HepG2 (cell line): ENCODE data around the gene RTKN2. TPM values are rescaled to one million over a fixed set of nuclear protein-coding genes. Genes with fewer than 3 reads are reported as not detected.

ENCODE experiments used
- ATAC-seq: fragments of 200-7000 bp; cut with Tn5 transposase; 3 replicates; pipeline ENCODE4 v1.9.1; 2020; ENCODE audit warnings: mild to moderate bottlenecking, moderate library complexity
- BruUV-seq: library from RNA; stranded (reverse); fragments of 400-500 nt; replicated peaks from 2 replicates; lab custom pipeline; 2021; lab: Mats Ljungman, UMichigan
- CTCF ChIA-PET: fragments of 300-600 bp; formaldehyde crosslinking; extraction: SDS; loops from one replicate; lab custom pipeline; 2021; ENCODE audit warnings: low total read pairs, inconsistent platforms, low intra/inter-chr PET ratio; lab: Yijun Ruan, JAX
- POLR2A ChIA-PET: fragments of 350-600 bp; sonication (Branson Sonifier 250); formaldehyde crosslinking; loops from one replicate; lab custom pipeline; 2020; ENCODE audit warnings: antibody characterized with exemption, inconsistent platforms; lab: Yijun Ruan, JAX
- DNase-seq: peaks from one replicate; pipeline ENCODE4 v3.0.0-alpha.2; 2015; ENCODE audit warnings: low spot score
- FAIRE-seq: peaks from 3 replicates; lab custom pipeline; 2011; peaks lifted over from hg19 to GRCh38; lab: Jason Lieb, UNC
- H2AFZ ChIP-seq: one replicate; pipeline ENCODE4 v1.6.1; 2011; ENCODE audit warnings: low read length, inconsistent platforms
- H3K27ac ChIP-seq: fragments of 300-600 bp; 3 replicates; pipeline ENCODE4 v1.8.0; 2011; ENCODE audit warnings: mixed run types, mild to moderate bottlenecking, mixed read lengths, low read length, inconsistent platforms; ENCODE audit not compliant: insufficient read depth; ENCODE audit errors: extremely low read length
- H3K27me3 ChIP-seq, 2 experiments: fragments of 200-600 bp in 1 of 2; 2 replicates in 1 of 2; 3 replicates in 1 of 2; pipeline versions ENCODE4 v1.6.0 to v1.8.0; 2011; ENCODE audit warnings: low read length in 2 of 2, mild to moderate bottlenecking in 2 of 2, moderate library complexity in 2 of 2, inconsistent platforms in 1 of 2; ENCODE audit not compliant: insufficient read depth in 2 of 2, control insufficient read depth in 1 of 2
- H3K36me3 ChIP-seq, 2 experiments: fragments of 200-600 bp in 1 of 2; replicated peaks in 1 of 2; 2 replicates in 1 of 2; 3 replicates in 1 of 2; pipeline versions ENCODE4 v1.5.1 to v1.8.0; 2011; ENCODE audit warnings: low read length in 2 of 2, inconsistent platforms in 1 of 2; ENCODE audit not compliant: insufficient read depth in 2 of 2, control insufficient read depth in 1 of 2
- H3K4me1 ChIP-seq: 2 replicates; pipeline ENCODE4 v1.5.1; 2012; ENCODE audit warnings: low read length, inconsistent platforms; ENCODE audit not compliant: insufficient read depth
- H3K4me2 ChIP-seq: 2 replicates; pipeline ENCODE4 v1.6.0; 2011; ENCODE audit warnings: low read depth, low read length, inconsistent platforms
- H3K4me3 ChIP-seq, 3 experiments: fragments of 200-600 bp in 1 of 3; sonication (generic), shearing (Covaris generic) in 1 of 3; replicated peaks in 1 of 3; 2 replicates each; pipeline ENCODE4 v1.5.1; 2011 to 2016; ENCODE audit warnings: low read length in 3 of 3, inconsistent platforms in 2 of 3, low read depth in 2 of 3, mild to moderate bottlenecking in 2 of 3, control low read depth in 1 of 3, mixed read lengths in 1 of 3; ENCODE audit not compliant: insufficient read depth in 1 of 3
- H3K79me2 ChIP-seq: one replicate; pipeline ENCODE4 v1.6.1; 2011; ENCODE audit warnings: low read length, inconsistent platforms; ENCODE audit not compliant: insufficient read depth
- H3K9ac ChIP-seq: 2 replicates; pipeline ENCODE4 v1.6.0; 2011; ENCODE audit warnings: mild to moderate bottlenecking, low read depth, low read length, inconsistent platforms; ENCODE audit not compliant: insufficient read depth
- H3K9me3 ChIP-seq: 2 replicates; pipeline ENCODE4 v1.5.1; 2012; ENCODE audit warnings: mild to moderate bottlenecking, low read length
- H4K20me1 ChIP-seq: 2 replicates; pipeline ENCODE4 v1.6.0; 2011; ENCODE audit warnings: inconsistent platforms, mild to moderate bottlenecking, low read length, moderate library complexity; ENCODE audit not compliant: insufficient read depth
- GFI1 ChIP-seq: sonication (generic); formaldehyde crosslinking; IDR thresholded peaks from 2 replicates; pipeline ENCODE4 v1.5.0; 2020; ENCODE audit warnings: missing genetic modification reagents, mild to moderate bottlenecking, borderline replicate concordance
- HIVEP1 ChIP-seq: sonication (generic); formaldehyde crosslinking; IDR thresholded peaks from 2 replicates; pipeline ENCODE4 v1.4.0; 2020; ENCODE audit warnings: mild to moderate bottlenecking, missing genetic modification reagents
- RFX5 ChIP-seq: IDR thresholded peaks from 2 replicates; pipeline ENCODE4 v1.6.1; 2011; ENCODE audit warnings: low read depth, low read length, improper control_type of control experiment
- SAFB2 ChIP-seq: sonication (generic); formaldehyde crosslinking; IDR thresholded peaks from 2 replicates; pipeline ENCODE4 v1.5.1; 2020; ENCODE audit warnings: missing genetic modification reagents, low read depth, mild to moderate bottlenecking, borderline replicate concordance
- ZNF496 ChIP-seq: sonication (generic); formaldehyde crosslinking; IDR thresholded peaks from 2 replicates; pipeline ENCODE4 v1.8.1; 2023; ENCODE audit warnings: mild to moderate bottlenecking, moderate library complexity, missing genetic modification reagents; ENCODE audit not compliant: insufficient replicate concordance
- ZNF605 ChIP-seq: sonication (generic); formaldehyde crosslinking; IDR thresholded peaks from 2 replicates; pipeline ENCODE4 v1.8.0; 2022; ENCODE audit warnings: mild to moderate bottlenecking, missing genetic modification reagents
- ZNF703 ChIP-seq: sonication (generic); formaldehyde crosslinking; IDR thresholded peaks from 2 replicates; pipeline ENCODE4 v1.5.1; 2020; ENCODE audit warnings: missing genetic modification reagents, mild to moderate bottlenecking, moderate library complexity, borderline replicate concordance
- WGBS: methylation state at CpG from one replicate; pipeline ENCODE4 v1.1.6; 2017; ENCODE audit warnings: low lambda C conversion rate; 5-methylcytosine and 5-hydroxymethylcytosine counted together
- in situ Hi-C: cut with HindIII; loops from 2 replicates; pipeline ENCODE4 v1.10.0; 2017; ENCODE audit warnings: low pct_unique_long_range_greater_than_20kb; ENCODE audit not compliant: extremely low pct_ligation_motif_present
- intact Hi-C: fragments of 100-400 bp; cut with micrococcal nuclease; formaldehyde crosslinking; loops from one replicate; pipeline ENCODE4 v1.10.0; 2022; ENCODE audit not compliant: unreplicated experiment
- polyA plus RNA-seq, 8 experiments: library from polyadenylated mRNA; depleted of rRNA in 3 of 8; stranded (reverse) in 7 of 8; unstranded in 1 of 8; fragments of >200 nt; fragmentation: Illumina TruSeq in 4 of 8; extraction: Trizol in 4 of 8; gene quantifications; 2 replicates each; pipeline versions ENCODE4 v1.2.1 to v1.2.3, GENCODE V29; 2011 to 2016; ENCODE audit warnings: low read depth in 4 of 8, missing spikeins in 1 of 8, mixed read lengths in 1 of 8; ENCODE audit not compliant: insufficient read depth in 1 of 8
- total RNA-seq, 5 experiments: library from RNA; depleted of rRNA; stranded (reverse); fragments of >200 nt; fragmentation: Illumina TruSeq; extraction: Trizol; gene quantifications; 2 replicates each; pipeline ENCODE4 v1.2.3, GENCODE V29; 2016; ENCODE audit warnings: low read depth in 1 of 5
- TF ChIP-seq, protein P1 (sequence below): sonication (generic); formaldehyde crosslinking; IDR thresholded peaks from 2 replicates; pipeline ENCODE4 v1.4.0; 2020; ENCODE audit warnings: missing genetic modification reagents
- TF ChIP-seq, protein P2 (sequence below): sonication (generic); formaldehyde crosslinking; conservative IDR thresholded peaks from 2 replicates; pipeline ENCODE4 v1.8.0; 2022; ENCODE audit warnings: low read depth, missing genetic modification reagents

Gene RTKN2
- total and polyA plus RNA-seq, 2 of the 13 experiments (the other 11 are each of a cell fraction or from before 2014, with no cell fraction given), result 2.2 to 7.0 TPM

DNA sequence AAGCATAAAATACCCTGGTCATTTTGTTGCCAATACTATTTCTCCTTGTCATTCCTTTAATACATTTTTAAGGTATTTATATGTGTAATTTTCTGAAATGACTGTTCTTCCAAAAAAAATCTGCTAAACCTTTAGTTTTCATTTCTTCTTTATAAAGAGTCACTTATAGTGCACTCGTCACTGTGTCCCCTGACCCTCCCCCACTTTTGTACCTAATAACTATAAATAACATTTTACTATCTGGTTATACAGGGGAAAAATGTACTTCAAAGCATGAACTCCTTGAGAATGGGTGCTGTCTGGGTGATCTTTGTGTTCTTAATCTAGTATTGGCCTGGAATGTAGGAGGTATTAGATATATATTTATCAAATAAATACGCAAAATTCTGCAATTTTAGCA is 31.1 kb downstream of the RTKN2 start:
- 98% methylated on average over 2 of the region's 2 CpGs for WGBS
- Histone ChIP-seq H3K4me3 (no peak overlapping the region), H3K36me3 (0 out of 5 replicates have a peak, but pooled peaks cover 0 to 4% of the 10 kb centered on the region in 2 experiments), H3K4me2 (no peak overlapping the region), H3K79me2 (no peaks in the 10 kb centered on the region), H4K20me1 (no peaks in the 10 kb centered on the region), H3K27ac (no peak overlapping the region), H3K4me1 (no peaks in the 10 kb centered on the region), H3K27me3 (no peaks in the 10 kb centered on the region), H3K9me3 (no peaks in the 10 kb centered on the region), H2AFZ (no peak overlapping the region), H3K9ac (no peak overlapping the region)
- no peak for DNase-seq
- ChIA-PET CTCF (no interaction called here), POLR2A (no interaction called here)
- in situ Hi-C loops, result no loop called here
- no TSS peak for BruUV-seq
- intact Hi-C loops, result no loop called here
- no peak for ATAC-seq
- no peak for FAIRE-seq
- no peak for TF ChIP-seq GFI1 (CRISPR knock-in tag)
- no peak for TF ChIP-seq ZNF605 (CRISPR knock-in tag)
- TF ChIP-seq HIVEP1 (CRISPR knock-in tag), result no peak
- TF ChIP-seq ZNF703 (CRISPR knock-in tag), result no peak
- no peak for TF ChIP-seq SAFB2
- no peak for TF ChIP-seq ZNF496 (CRISPR knock-in tag)
- no peak for TF ChIP-seq RFX5
- TF ChIP-seq, protein P1, sequence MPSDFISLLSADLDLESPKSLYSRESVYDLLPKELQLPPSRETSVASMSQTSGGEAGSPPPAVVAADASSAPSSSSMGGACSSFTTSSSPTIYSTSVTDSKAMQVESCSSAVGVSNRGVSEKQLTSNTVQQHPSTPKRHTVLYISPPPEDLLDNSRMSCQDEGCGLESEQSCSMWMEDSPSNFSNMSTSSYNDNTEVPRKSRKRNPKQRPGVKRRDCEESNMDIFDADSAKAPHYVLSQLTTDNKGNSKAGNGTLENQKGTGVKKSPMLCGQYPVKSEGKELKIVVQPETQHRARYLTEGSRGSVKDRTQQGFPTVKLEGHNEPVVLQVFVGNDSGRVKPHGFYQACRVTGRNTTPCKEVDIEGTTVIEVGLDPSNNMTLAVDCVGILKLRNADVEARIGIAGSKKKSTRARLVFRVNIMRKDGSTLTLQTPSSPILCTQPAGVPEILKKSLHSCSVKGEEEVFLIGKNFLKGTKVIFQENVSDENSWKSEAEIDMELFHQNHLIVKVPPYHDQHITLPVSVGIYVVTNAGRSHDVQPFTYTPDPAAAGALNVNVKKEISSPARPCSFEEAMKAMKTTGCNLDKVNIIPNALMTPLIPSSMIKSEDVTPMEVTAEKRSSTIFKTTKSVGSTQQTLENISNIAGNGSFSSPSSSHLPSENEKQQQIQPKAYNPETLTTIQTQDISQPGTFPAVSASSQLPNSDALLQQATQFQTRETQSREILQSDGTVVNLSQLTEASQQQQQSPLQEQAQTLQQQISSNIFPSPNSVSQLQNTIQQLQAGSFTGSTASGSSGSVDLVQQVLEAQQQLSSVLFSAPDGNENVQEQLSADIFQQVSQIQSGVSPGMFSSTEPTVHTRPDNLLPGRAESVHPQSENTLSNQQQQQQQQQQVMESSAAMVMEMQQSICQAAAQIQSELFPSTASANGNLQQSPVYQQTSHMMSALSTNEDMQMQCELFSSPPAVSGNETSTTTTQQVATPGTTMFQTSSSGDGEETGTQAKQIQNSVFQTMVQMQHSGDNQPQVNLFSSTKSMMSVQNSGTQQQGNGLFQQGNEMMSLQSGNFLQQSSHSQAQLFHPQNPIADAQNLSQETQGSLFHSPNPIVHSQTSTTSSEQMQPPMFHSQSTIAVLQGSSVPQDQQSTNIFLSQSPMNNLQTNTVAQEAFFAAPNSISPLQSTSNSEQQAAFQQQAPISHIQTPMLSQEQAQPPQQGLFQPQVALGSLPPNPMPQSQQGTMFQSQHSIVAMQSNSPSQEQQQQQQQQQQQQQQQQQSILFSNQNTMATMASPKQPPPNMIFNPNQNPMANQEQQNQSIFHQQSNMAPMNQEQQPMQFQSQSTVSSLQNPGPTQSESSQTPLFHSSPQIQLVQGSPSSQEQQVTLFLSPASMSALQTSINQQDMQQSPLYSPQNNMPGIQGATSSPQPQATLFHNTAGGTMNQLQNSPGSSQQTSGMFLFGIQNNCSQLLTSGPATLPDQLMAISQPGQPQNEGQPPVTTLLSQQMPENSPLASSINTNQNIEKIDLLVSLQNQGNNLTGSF, result no peak
- TF ChIP-seq, protein P2, sequence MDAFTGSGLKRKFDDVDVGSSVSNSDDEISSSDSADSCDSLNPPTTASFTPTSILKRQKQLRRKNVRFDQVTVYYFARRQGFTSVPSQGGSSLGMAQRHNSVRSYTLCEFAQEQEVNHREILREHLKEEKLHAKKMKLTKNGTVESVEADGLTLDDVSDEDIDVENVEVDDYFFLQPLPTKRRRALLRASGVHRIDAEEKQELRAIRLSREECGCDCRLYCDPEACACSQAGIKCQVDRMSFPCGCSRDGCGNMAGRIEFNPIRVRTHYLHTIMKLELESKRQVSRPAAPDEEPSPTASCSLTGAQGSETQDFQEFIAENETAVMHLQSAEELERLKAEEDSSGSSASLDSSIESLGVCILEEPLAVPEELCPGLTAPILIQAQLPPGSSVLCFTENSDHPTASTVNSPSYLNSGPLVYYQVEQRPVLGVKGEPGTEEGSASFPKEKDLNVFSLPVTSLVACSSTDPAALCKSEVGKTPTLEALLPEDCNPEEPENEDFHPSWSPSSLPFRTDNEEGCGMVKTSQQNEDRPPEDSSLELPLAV (CRISPR knock-in tag), result no peak
